OCI-LY3 (cell line): ENCODE measurements around the gene SVIL.

Experiments
- CTCF ChIP-seq: fragments of 200-600, 300-600 bp; sonication (generic); IDR thresholded peaks from 2 replicates; pipeline ENCODE4 v1.5.1; 2014; ENCODE audit warnings: antibody characterized with exemption, low read length, low read depth
- EZH2phosphoT487 ChIP-seq: fragments of 200-600 bp; shearing (Covaris generic); IDR thresholded peaks from 2 replicates; pipeline ENCODE4 v1.6.1; 2018; ENCODE audit warnings: antibody characterized with exemption, mixed run types, low read depth

GRCh38 chr10:29668628-29669027, 33.9 kb upstream of the SVIL start:
- TF ChIP-seq CTCF (no peak), EZH2phosphoT487 (no peak)
